ENCODE measurements around the gene LAMC1.
A peak's percentile ranks its signal among the peaks of the same experiment; 100 is the strongest.

The LAMC1 gene

GRCh38 chr1:183185941-183186490 is 162.8 kb downstream of the LAMC1 start, which contains the start of gene LAMC2:
Gene LAMC2 (plus strand): TSS chr1:183186264. CDS start chr1:183186353, 89 bp downstream.
- no peaks in the 10 kb centered on the region for H3K9me3 ChIP-seq (ENCODE audit: control insufficient read depth, insufficient read depth, low read depth, low read length)
- ChIA-PET POLR2A (no interaction called here), CTCF (interaction anchor here (0.6 to 1.3 kb wide), 9 partner anchors 18 to 223 kb away, joined by 3 to 5 read pairs (median 3); no protein-coding TSS in a partner anchor)
- no peaks in the 10 kb centered on the region for H3K36me3 ChIP-seq (ENCODE audit: control insufficient read depth in 2 of 2, insufficient read depth in 1 of 2, low read length in 2 of 2)
- H3K4me1 ChIP-seq (ENCODE audit: control insufficient read depth, insufficient read depth, low read length), result no peaks in the 10 kb centered on the region
- H3K4me3 ChIP-seq (ENCODE audit: low read depth, low read length), result peak within 1 kb of the TSS; percentile 34
- H3K27ac ChIP-seq (ENCODE audit: extremely low read depth, low read depth, low read length), result peak within 1 kb of the TSS; percentile 38; the same call in 1 of the 2 replicates
- TF ChIP-seq ZNF785 (tag by site-specific recombination; IDR thresholded peaks at IDR 0.05) (no peak), ZNF560 (tag by site-specific recombination; IDR thresholded peaks at IDR 0.05; ENCODE audit: borderline replicate concordance) (no peak), ZNF76 (tag by site-specific recombination; IDR thresholded peaks at IDR 0.05; ENCODE audit: borderline replicate concordance, low read depth) (no peak), GLI2 (tag by site-specific recombination; IDR thresholded peaks at IDR 0.05; ENCODE audit: borderline replicate concordance, low read depth) (no peak), ZNF561 (tag by site-specific recombination; IDR thresholded peaks at IDR 0.05; ENCODE audit: borderline replicate concordance) (0 out of 2 replicates have a peak, but pooled peaks have one; percentile 57), ZBTB20 (tag by site-specific recombination; IDR thresholded peaks at IDR 0.05) (peak; percentile 43; the same call in 1 of the 2 replicates), ZNF501 (tag by site-specific recombination; IDR thresholded peaks at IDR 0.05) (no peak), ZNF362 (tag by site-specific recombination; IDR thresholded peaks at IDR 0.05) (no peak), SP3 (tag by site-specific recombination; IDR thresholded peaks at IDR 0.05) (peak; percentile 30), ZNF266 (tag by site-specific recombination; IDR thresholded peaks at IDR 0.05; ENCODE audit: low read depth) (no peak), ZNF132 (tag by site-specific recombination; IDR thresholded peaks at IDR 0.05; ENCODE audit: borderline replicate concordance) (no peak), ZNF157 (tag by site-specific recombination; IDR thresholded peaks at IDR 0.05) (no peak), ZBTB48 (tag by site-specific recombination; IDR thresholded peaks at IDR 0.05) (no peak), ZIC2 (tag by site-specific recombination; IDR thresholded peaks at IDR 0.05) (peak; percentile 34; the same call in 1 of the 2 replicates), KLF10 (tag by site-specific recombination; IDR thresholded peaks at IDR 0.05) (no peak), PRDM1 (tag by site-specific recombination; IDR thresholded peaks at IDR 0.05) (0 out of 2 replicates have a peak, but pooled peaks have one; percentile 6), ZSCAN23 (tag by site-specific recombination; IDR thresholded peaks at IDR 0.05) (no peak), PATZ1 (tag by site-specific recombination; IDR thresholded peaks at IDR 0.05) (0 out of 2 replicates have a peak, but pooled peaks have one; percentile 12), MZF1 (tag by site-specific recombination; IDR thresholded peaks at IDR 0.05; ENCODE audit: borderline replicate concordance) (no peak), ZNF169 (tag by site-specific recombination; IDR thresholded peaks at IDR 0.05) (no peak), PBX3 (CRISPR knock-in tag; IDR thresholded peaks at IDR 0.05) (no peak), ZXDB (tag by site-specific recombination; IDR thresholded peaks at IDR 0.05) (peak; percentile 37; the same call in 1 of the 2 replicates)
- TF ChIP-seq, protein P1, sequence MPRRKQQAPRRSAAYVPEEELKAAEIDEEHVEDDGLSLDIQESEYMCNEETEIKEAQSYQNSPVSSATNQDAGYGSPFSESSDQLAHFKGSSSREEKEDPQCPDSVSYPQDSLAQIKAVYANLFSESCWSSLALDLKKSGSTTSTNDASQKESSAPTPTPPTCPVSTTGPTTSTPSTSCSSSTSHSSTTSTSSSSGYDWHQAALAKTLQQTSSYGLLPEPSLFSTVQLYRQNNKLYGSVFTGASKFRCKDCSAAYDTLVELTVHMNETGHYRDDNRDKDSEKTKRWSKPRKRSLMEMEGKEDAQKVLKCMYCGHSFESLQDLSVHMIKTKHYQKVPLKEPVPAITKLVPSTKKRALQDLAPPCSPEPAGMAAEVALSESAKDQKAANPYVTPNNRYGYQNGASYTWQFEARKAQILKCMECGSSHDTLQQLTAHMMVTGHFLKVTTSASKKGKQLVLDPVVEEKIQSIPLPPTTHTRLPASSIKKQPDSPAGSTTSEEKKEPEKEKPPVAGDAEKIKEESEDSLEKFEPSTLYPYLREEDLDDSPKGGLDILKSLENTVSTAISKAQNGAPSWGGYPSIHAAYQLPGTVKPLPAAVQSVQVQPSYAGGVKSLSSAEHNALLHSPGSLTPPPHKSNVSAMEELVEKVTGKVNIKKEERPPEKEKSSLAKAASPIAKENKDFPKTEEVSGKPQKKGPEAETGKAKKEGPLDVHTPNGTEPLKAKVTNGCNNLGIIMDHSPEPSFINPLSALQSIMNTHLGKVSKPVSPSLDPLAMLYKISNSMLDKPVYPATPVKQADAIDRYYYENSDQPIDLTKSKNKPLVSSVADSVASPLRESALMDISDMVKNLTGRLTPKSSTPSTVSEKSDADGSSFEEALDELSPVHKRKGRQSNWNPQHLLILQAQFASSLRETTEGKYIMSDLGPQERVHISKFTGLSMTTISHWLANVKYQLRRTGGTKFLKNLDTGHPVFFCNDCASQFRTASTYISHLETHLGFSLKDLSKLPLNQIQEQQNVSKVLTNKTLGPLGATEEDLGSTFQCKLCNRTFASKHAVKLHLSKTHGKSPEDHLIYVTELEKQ (tag by site-specific recombination; IDR thresholded peaks at IDR 0.05; ENCODE audit: borderline replicate concordance), result no peak
- TF ChIP-seq, protein P2, sequence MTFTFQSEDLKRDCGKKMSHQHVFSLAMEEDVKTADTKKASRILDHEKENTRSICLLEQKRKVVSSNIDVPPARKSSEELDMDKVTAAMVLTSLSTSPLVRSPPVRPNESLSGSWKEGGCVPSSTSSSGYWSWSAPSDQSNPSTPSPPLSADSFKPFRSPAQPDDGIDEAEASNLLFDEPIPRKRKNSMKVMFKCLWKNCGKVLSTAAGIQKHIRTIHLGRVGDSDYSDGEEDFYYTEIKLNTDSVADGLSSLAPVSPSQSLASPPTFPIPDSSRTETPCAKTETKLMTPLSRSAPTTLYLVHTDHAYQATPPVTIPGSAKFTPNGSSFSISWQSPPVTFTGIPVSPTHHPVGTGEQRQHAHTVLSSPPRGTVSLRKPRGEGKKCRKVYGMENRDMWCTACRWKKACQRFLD (tag by site-specific recombination; IDR thresholded peaks at IDR 0.05), result no peak
- TF ChIP-seq, protein P3, sequence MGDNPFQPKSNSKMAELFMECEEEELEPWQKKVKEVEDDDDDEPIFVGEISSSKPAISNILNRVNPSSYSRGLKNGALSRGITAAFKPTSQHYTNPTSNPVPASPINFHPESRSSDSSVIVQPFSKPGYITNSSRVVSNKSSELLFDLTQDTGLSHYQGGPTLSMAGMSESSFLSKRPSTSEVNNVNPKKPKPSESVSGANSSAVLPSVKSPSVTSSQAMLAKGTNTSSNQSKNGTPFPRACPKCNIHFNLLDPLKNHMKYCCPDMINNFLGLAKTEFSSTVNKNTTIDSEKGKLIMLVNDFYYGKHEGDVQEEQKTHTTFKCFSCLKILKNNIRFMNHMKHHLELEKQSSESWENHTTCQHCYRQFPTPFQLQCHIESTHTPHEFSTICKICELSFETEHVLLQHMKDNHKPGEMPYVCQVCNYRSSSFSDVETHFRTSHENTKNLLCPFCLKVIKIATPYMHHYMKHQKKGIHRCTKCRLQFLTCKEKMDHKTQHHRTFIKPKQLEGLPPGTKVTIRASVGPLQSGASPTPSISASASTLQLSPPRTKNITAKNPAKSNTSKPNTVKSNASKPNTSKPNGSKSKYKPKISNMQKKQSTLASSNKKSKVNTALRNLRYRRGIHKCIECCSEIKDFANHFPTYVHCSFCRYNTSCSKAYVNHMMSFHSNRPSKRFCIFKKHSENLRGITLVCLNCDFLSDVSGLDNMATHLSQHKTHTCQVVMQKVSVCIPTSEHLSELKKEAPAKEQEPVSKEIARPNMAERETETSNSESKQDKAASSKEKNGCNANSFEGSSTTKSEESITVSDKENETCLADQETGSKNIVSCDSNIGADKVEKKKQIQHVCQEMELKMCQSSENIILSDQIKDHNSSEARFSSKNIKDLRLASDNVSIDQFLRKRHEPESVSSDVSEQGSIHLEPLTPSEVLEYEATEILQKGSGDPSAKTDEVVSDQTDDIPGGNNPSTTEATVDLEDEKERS (tag by site-specific recombination; IDR thresholded peaks at IDR 0.05), result no peak

Data from HEK293 (cell line).